ENCODE measurements around the gene MROH8.

DNA sequence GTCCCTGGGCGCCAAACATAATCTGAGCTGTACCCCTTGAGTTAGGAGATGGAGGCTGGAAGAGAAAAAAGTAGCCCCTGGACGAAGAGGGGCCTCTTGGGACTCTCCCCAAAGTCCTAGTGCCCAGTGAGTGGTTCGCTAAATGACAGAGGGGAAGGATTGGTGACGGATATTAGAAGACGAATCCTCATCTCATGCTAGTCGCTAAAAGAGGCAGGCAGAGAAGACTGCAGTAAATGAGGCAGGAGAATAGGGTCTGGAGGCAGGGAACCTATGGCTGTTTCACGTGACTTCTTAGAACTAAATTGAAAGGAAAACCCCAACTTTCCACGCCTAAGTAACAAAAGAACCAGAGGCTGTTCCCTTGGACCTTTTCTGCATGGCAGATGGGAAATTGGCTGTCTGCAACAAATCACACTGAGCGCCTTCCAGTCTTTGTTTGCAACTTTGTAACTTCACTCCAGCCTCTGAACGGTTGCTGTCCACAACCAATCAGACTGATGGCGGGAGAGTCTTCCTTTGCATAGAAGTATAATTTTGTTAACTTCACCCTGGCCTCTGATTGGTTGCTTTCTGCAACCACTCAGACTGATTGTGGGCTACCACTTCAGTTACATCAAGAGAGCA is 82.8 kb downstream of the MROH8 start:
- TF ChIP-seq, protein P1, sequence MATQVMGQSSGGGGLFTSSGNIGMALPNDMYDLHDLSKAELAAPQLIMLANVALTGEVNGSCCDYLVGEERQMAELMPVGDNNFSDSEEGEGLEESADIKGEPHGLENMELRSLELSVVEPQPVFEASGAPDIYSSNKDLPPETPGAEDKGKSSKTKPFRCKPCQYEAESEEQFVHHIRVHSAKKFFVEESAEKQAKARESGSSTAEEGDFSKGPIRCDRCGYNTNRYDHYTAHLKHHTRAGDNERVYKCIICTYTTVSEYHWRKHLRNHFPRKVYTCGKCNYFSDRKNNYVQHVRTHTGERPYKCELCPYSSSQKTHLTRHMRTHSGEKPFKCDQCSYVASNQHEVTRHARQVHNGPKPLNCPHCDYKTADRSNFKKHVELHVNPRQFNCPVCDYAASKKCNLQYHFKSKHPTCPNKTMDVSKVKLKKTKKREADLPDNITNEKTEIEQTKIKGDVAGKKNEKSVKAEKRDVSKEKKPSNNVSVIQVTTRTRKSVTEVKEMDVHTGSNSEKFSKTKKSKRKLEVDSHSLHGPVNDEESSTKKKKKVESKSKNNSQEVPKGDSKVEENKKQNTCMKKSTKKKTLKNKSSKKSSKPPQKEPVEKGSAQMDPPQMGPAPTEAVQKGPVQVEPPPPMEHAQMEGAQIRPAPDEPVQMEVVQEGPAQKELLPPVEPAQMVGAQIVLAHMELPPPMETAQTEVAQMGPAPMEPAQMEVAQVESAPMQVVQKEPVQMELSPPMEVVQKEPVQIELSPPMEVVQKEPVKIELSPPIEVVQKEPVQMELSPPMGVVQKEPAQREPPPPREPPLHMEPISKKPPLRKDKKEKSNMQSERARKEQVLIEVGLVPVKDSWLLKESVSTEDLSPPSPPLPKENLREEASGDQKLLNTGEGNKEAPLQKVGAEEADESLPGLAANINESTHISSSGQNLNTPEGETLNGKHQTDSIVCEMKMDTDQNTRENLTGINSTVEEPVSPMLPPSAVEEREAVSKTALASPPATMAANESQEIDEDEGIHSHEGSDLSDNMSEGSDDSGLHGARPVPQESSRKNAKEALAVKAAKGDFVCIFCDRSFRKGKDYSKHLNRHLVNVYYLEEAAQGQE (IDR thresholded peaks at IDR 0.05; ENCODE audit: unreplicated experiment) = no peak
- TF ChIP-seq, protein P2, sequence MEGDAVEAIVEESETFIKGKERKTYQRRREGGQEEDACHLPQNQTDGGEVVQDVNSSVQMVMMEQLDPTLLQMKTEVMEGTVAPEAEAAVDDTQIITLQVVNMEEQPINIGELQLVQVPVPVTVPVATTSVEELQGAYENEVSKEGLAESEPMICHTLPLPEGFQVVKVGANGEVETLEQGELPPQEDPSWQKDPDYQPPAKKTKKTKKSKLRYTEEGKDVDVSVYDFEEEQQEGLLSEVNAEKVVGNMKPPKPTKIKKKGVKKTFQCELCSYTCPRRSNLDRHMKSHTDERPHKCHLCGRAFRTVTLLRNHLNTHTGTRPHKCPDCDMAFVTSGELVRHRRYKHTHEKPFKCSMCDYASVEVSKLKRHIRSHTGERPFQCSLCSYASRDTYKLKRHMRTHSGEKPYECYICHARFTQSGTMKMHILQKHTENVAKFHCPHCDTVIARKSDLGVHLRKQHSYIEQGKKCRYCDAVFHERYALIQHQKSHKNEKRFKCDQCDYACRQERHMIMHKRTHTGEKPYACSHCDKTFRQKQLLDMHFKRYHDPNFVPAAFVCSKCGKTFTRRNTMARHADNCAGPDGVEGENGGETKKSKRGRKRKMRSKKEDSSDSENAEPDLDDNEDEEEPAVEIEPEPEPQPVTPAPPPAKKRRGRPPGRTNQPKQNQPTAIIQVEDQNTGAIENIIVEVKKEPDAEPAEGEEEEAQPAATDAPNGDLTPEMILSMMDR (conservative IDR thresholded peaks at IDR 0.05; ENCODE audit: low read depth in 2 of 2) = no peak
- TF ChIP-seq EZH2 (IDR thresholded peaks at IDR 0.05; ENCODE audit: low read depth, unreplicated experiment) = no peak
